GM19043 (cell line): Measurements from ENCODE around the gene PIP5K1B.

Experiments
- ATAC-seq: cut with Tn5 transposase; IDR thresholded peaks from one replicate; pipeline ENCODE4 v1.9.1; 2021; ENCODE audit warnings: low read depth; ENCODE audit not compliant: unreplicated experiment

Gene PIP5K1B

DNA sequence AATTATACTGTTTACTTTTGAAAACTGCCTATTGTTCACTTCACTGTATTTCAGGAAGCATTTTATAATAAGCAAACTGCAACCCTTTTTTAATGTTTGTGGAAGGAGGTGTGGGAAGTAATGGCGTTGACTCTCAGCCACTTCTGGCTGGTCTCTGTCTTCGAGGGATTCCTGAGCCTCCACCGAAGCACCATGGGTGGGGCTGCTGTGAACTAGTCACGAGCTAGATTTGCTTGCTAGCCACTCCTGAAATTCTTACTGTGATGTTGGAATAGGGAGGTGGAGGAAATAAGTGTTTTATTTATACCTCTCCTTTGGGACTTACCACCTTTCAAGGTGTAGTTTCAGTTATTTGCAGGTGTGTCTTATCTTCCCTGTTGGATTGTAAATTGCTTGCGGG lies 26.8 kb downstream of the PIP5K1B start:
- no peak for ATAC-seq

DNA sequence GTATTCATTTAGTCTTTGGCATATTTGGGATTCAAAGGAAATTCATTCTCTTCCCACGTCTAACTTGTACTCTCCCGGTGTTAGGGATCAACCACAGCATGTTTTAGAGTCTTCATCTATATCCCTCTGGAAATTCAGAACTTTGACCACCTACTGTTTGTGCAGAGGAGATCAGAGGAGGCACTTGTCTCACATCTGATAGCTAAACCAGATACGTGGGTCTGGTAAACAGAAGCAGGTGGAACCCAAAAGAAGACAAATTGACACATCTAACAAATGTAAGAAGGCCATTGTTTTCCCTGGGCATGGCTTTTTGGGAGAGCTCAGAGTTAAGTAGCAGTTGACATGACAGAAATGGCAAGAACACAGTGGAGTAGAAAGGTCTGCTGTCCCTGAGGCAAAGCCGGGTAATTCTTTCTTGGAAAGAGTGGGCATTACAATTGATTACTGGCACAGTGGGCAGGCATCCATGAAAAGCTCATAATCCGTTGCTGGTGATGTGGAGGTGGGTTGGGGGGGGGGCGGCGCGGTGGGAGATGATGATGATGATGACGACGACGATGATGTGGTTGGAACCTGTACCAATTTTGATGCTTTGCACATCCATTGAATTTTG lies 27.5 kb downstream of the PIP5K1B start:
- ATAC-seq: no peak

DNA sequence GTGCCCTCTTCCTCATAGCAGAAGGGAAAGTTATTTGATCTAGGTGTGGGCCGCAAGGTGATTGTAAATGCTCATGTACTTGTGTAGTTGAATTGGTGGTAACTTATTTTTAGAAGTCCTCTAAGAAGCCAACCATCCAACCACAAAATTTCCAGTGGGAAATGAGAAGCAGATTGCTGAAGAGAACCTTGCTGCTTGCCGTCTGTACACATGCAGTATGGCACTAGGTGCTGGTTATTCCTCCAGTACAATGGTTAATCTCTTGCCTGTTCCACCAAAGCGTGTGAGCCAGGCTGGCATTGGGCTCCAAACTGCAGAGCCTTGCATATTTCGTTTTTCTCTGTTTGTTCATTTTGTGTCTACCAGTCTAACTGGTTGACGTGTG lies 28.0 kb downstream of the PIP5K1B start:
- no peak for ATAC-seq

DNA sequence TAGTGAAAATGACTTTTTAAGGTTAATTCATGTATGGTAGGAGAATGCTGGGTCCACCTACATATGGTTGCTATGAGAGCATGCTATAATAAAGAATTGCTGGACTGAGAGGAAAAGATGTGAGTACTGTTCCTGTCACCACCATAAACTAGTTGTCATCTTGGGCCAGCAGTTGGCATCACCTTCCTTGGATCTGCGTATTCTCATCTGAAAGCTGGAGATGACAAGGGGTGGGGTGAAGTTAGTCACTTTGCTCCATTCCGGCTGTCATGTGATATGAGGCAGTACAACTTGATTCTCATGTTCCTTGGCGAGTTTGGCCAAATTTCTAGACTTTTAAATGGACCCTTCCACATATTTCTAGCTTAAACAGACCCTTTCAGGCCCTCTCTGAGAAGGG lies 33.3 kb downstream of the PIP5K1B start:
- ATAC-seq: no peak

GRCh38 chr9:68739621-68740174 lies 34.7 kb downstream of the PIP5K1B start:
- no peak for ATAC-seq

DNA sequence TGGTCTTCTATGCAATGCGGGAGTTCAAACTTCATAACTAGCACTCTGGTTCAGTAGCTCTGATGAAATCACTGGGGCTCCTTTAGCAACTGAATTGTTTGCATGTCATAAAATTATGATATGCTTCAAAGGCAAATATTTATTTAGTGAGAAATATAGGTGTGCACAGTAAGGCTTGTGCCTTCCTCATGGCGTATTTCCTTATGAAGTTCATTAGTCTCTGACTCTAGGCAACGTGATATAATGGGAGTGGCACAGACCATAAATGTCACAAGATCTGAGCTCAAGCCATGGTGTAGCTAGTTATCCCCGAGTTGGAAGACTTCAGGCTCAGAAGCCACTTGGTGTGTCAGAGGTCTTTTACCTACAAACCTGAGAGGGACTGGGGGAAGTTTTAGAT lies 35.5 kb downstream of the PIP5K1B start:
- ATAC-seq: no peak

DNA sequence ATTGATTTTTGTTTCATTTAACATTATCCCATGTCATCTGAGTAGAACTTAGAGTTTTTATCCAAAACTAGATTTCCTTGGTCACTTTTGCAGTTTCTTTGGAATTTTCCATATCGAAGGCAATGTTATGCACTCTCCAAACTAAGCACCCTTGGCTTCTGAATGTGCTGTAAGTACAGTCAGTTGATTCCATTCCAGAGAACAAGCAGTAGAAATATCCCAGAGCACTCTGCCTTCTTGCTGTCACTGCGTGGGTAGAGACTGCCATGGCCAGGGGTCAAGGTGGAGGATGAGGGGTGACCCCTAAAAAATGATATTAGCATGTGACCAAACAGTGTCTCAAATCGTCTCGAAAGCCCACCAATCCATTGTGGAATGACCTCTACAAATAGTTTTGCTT lies 36.2 kb downstream of the PIP5K1B start:
- no peak for ATAC-seq

GRCh38 chr9:68741704-68742332 lies 36.8 kb downstream of the PIP5K1B start:
- no peak for ATAC-seq

DNA sequence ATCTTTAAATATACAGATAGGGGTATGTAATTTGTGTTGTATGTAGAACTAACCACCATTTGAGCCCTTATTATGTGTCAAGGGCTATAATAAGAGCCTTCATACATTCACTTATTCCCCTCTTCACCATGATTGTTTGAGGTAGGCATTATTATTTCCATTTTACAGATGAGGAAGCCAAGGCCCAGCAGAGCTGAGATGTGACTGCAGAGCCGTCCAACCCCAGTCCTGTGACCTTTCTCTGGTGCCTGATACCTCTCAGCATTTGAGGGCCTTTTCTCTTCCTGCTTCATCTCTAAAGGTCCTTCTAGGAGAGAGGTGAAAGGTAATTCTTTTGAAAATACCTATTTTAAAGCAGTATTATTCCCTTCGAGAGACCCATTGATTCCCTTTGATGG lies 37.3 kb downstream of the PIP5K1B start:
- no peak for ATAC-seq

DNA sequence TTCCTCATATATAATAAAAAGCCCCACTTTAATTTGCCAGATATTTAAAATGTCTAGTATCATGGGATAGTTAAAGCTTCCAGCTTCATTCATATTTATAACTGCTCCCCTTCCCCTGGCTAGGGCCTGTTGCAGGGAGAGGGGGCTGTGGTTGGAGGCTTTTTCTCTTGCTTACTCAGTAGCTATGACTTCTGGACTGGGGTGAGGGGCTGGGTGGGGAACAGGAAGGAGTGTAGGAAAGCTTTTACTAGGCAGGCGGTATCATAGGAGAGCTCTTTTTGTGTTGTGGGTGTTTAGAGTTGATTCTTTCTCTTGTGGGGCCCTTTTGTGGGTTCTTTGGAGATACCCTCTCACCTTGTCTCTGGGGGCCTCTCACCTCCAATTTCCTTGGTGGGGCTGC lies 39.4 kb downstream of the PIP5K1B start:
- ATAC-seq: no peak

GRCh38 chr9:68746525-68746924 lies 41.5 kb downstream of the PIP5K1B start:
- ATAC-seq: no peak

DNA sequence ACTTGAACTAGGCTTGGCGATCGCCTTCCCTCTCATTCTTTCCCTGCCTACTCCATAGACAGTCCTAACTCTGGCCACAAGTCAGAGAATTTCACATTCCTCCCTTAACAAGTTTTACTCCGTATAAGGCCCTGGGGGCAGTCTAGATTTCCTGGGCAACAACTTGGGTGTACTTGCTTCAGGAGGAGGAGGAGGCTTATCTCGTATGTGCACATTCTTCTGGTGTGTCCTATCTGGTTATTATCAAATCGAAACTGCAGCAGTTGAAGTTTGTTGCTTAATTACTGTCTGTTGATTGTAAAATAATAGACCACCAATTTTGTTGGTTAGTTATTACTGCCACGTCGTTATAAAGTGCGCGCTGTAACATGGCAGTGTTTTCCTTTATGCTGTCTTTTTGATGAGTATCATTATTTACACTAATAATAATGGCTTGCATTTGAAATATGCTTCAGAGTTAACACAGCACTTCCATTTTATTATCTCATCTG lies 42.0 kb downstream of the PIP5K1B start:
- no peak for ATAC-seq

DNA sequence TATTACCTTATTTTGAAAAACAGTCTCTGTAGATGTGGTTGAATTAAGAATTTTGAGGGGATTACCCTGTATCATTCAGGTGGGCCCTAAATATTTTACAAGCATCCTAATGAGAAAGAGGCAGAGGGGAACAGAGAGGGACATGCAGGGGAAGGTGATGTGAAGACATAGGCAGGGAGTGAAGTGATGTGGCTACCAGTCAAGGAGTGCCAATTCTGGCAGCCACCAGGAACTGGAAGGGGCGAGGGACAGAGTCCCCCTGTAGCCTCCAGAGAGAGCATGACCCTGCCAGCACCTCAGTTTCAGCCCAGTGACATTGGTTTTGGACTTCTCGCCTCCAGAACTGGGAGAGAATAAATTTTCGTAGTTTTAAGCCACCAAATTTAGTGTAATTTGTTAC lies 44.1 kb downstream of the PIP5K1B start:
- no peak for ATAC-seq

GRCh38 chr9:68749579-68750159 lies 44.6 kb downstream of the PIP5K1B start:
- ATAC-seq: no peak

DNA sequence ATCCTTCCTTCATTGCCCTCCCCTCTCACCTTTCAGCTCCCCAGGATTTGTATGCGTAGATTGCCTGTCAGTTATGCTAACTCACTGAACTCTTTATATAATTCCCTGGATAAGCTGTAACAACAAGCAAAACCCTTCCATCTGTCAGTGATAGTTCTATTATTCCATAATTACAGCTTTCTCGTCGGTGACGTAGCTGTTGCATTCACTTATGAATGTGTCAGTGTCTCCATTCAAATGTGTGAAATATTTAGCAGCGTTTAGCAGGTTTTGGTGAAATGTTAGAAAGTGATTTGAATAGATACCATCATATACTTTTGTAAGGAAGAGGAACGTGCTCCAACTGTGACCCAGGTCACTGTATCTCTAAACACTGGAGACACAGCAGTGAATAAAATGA lies 45.2 kb downstream of the PIP5K1B start:
- ATAC-seq: no peak

DNA sequence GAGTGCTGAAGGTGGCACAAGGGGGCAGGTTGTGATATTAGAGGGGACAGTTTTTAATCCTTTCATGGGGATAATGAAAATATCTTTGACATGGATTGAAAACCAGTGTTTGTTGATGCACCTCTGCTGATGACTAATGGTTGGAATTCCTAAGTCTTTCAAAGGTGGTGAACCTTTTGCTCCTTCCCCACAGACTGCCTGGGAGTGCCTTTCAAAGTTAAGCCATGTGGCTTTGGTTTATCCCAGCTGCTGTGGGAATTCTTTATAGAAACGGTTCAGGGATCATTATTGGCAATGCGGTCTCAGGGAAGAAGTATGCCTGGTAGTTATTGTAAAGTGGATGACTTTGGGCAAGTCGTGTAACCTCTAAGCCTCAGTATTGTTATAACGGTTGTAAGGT lies 45.7 kb downstream of the PIP5K1B start:
- no peak for ATAC-seq

DNA sequence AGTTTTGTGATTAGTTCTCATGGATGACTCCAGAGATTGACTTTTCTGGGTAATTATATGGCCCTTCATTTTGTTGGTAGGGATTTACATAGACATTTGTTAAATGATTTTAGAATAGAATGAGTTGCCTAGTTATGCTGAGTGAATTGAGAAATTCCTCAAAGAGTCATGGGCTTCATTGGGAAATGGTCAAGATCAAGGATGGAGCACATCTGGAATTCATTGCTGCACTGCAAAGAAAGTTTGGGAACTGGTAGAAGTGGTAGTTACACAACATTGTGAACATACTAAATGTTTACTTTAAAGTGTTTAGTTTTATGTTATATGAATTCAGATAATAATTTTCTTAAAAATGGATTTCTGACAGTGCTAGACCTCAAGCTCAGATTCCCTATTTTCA lies 46.5 kb downstream of the PIP5K1B start:
- no peak for ATAC-seq

DNA sequence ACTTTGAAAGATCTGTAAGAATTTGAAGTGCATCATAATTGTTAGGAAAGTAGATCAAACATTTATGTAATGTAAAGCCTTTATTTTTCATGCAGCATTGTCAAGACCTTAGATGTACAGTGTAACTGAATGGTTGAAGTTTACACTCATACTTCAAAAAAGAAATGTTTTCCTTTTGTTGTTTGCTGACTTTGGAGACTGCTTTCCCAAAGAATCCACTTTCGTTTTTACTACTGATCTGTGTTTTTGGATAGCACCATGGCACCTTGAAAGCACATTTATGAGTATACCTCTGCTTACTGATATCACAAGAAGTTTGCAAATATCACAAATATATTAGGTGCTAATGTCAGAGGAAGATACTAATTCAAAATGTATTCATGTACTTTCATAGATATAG lies 50.0 kb downstream of the PIP5K1B start:
- no peak for ATAC-seq

DNA sequence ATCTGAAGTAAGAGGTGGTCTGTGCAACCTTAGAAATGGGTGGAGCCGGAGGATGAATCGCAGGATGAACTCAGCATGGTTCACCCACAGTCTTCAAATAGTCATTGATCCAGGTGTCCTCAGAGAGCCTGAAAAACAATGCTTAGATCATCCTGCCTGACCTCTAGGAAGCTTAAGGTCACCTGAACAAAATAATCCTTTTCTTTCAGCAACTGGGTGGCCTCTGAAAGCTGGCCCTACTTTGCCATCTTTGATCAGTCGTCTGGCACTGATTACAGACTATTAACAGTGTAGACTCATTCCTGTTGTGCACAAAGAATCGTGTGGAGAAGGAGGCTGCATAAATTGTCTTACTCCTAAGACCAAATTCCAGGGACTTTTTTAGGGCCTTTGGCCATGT lies 50.7 kb downstream of the PIP5K1B start:
- ATAC-seq: no peak

- no peak for ATAC-seq
Measured at GRCh38 chr9:68759981-68760673, 55.1 kb downstream of the PIP5K1B start.

DNA sequence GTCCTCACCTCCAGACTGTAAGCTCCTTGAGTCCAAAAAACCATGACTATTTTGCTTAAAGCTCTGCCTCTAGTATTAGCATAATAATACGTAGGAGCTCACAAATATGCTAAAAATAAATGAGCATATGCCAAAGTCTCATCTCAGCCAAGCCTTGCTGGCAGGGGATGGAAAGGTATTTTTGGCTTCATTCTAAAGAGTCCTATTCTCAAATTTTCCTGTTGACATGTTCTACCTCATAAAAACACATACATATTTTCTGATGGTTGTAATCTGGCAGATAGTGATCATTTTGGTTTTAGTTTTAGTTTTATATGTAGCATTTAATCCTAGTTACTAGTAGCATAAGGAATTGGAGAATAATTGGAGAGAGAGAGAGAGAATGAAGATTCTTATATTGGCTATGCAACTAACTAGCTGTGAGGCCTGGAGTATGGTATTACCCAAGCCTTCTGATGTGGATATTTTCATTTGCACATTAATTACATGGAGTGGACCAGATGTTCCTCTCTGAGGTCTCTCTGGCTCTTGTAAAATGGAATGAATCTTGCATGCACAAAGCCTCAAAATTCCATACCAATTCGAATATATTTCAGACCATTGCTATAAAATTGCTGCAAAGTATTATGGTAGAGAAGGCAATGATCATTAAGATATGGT lies 55.8 kb downstream of the PIP5K1B start:
- ATAC-seq: no peak
